ENCODE data around the gene YBEY. TPM values are rescaled to one million over a fixed set of nuclear protein-coding genes. Genes with fewer than 3 reads are reported as not detected.

The YBEY gene
- total RNA-seq, 1 donor from 2014 or later: 13.5 TPM

- H3K9me3 Mint-ChIP-seq (ENCODE audit: unreplicated experiment): no peaks in the 10 kb centered on the region
- Histone ChIP-seq H3K9me3 (ENCODE audit: insufficient read depth, low read depth, low read length) (no peaks in the 10 kb centered on the region), H3K4me2 (ENCODE audit: low read length) (no peak overlapping the region), H3K9ac (ENCODE audit: low read length) (no peak overlapping the region), H4K20me1 (ENCODE audit: insufficient read depth, low read length) (peaks cover 30% of the 10 kb centered on the region), H2AFZ (ENCODE audit: low read depth, low read length) (no peak overlapping the region), H3K27ac (ENCODE audit: low read depth, low read length) (no peak overlapping the region), H3K4me1 (ENCODE audit: insufficient read depth, low read length) (no peaks in the 10 kb centered on the region), H3K36me3 (ENCODE audit: insufficient read depth, low read length) (peaks cover 62% of the 10 kb centered on the region), H3K79me2 (ENCODE audit: insufficient read depth, low read length) (no peaks in the 10 kb centered on the region), H3K27me3 (ENCODE audit: insufficient read depth, low read length) (no peaks in the 10 kb centered on the region), H3K4me3 (ENCODE audit: insufficient read depth, low read depth, low read length) (no peak overlapping the region)
- H3K36me3 Mint-ChIP-seq (ENCODE audit: low read depth, unreplicated experiment): peaks cover 30% of the 10 kb centered on the region
- DNase-seq (ENCODE audit: low read depth) (no peak), FAIRE-seq (no peak)
- H3K27ac Mint-ChIP-seq (ENCODE audit: unreplicated experiment): no peak overlapping the region
- H3K4me3 Mint-ChIP-seq (ENCODE audit: unreplicated experiment): no peak overlapping the region
- H3K4me1 Mint-ChIP-seq (ENCODE audit: low read depth, unreplicated experiment): no peaks in the 10 kb centered on the region
- no peaks in the 10 kb centered on the region for H3K27me3 Mint-ChIP-seq (ENCODE audit: low read depth, unreplicated experiment)
- TF ChIP-seq CTCF (IDR thresholded peaks at IDR 0.05; ENCODE audit: insufficient read depth, low read depth, low read length): no peak
- no peak for TF ChIP-seq EZH2 (IDR thresholded peaks at IDR 0.05; ENCODE audit: insufficient read depth, low read length)
These were observed 42.2 kb upstream of the YBEY start for GRCh38 chr21:46243960-46244361.

DNA sequence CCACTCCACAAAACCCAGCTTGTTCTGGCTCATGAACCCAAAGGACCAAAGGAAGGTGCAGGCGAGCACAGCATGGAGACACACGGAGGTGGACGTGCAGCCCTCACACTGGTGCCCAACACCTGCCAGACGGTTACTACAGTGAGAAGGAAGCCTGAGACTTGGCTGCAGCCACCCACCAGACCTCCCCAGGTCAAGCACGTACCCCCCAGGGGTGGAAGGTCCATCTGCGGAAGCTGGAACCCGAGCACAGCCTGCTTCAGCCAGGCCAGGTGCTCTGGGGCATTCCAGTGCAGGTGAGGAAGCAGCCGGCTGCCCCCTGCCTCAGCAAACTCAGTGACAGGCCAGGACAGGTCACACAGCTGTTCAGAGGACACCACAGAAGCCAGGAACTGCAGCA, 41.5 kb upstream of the YBEY start:
- DNase-seq (ENCODE audit: low read depth) (no peak), FAIRE-seq (no peak)
- no peak overlapping the region for H3K27ac ChIP-seq (ENCODE audit: low read depth, low read length)
- no peaks in the 10 kb centered on the region for H3K79me2 ChIP-seq (ENCODE audit: insufficient read depth, low read length)
- no peaks in the 10 kb centered on the region for H3K4me1 ChIP-seq (ENCODE audit: insufficient read depth, low read length)
- no peak overlapping the region for H3K9ac ChIP-seq (ENCODE audit: low read length)
- no peak overlapping the region for H2AFZ ChIP-seq (ENCODE audit: low read depth, low read length)
- H3K4me2 ChIP-seq (ENCODE audit: low read length): no peak overlapping the region
- Mint-ChIP-seq H3K4me3 (ENCODE audit: unreplicated experiment) (no peak overlapping the region), H3K27me3 (ENCODE audit: low read depth, unreplicated experiment) (no peaks in the 10 kb centered on the region), H3K36me3 (ENCODE audit: low read depth, unreplicated experiment) (peaks cover 25% of the 10 kb centered on the region), H3K27ac (ENCODE audit: unreplicated experiment) (no peak overlapping the region), H3K9me3 (ENCODE audit: unreplicated experiment) (no peaks in the 10 kb centered on the region), H3K4me1 (ENCODE audit: low read depth, unreplicated experiment) (no peaks in the 10 kb centered on the region)
- TF ChIP-seq EZH2 (IDR thresholded peaks at IDR 0.05; ENCODE audit: insufficient read depth, low read length) (no peak), CTCF (IDR thresholded peaks at IDR 0.05; ENCODE audit: insufficient read depth, low read depth, low read length) (no peak)
- H3K36me3 ChIP-seq (ENCODE audit: insufficient read depth, low read length): peaks cover 57% of the 10 kb centered on the region
- H3K4me3 ChIP-seq (ENCODE audit: insufficient read depth, low read depth, low read length): no peak overlapping the region
- H3K9me3 ChIP-seq (ENCODE audit: insufficient read depth, low read depth, low read length): no peaks in the 10 kb centered on the region
- peaks cover 24% of the 10 kb centered on the region for H4K20me1 ChIP-seq (ENCODE audit: insufficient read depth, low read length)
- H3K27me3 ChIP-seq (ENCODE audit: insufficient read depth, low read length): no peaks in the 10 kb centered on the region

- Mint-ChIP-seq H3K4me1 (ENCODE audit: low read depth, unreplicated experiment) (no peaks in the 10 kb centered on the region), H3K36me3 (ENCODE audit: low read depth, unreplicated experiment) (peaks cover 23% of the 10 kb centered on the region), H3K27me3 (ENCODE audit: low read depth, unreplicated experiment) (no peaks in the 10 kb centered on the region), H3K9me3 (ENCODE audit: unreplicated experiment) (no peaks in the 10 kb centered on the region), H3K27ac (ENCODE audit: unreplicated experiment) (no peak overlapping the region), H3K4me3 (ENCODE audit: unreplicated experiment) (no peak overlapping the region)
- Histone ChIP-seq H2AFZ (ENCODE audit: low read depth, low read length) (no peak overlapping the region), H3K9me3 (ENCODE audit: insufficient read depth, low read depth, low read length) (no peaks in the 10 kb centered on the region), H3K4me1 (ENCODE audit: insufficient read depth, low read length) (no peaks in the 10 kb centered on the region), H3K9ac (ENCODE audit: low read length) (no peak overlapping the region), H3K4me3 (ENCODE audit: insufficient read depth, low read depth, low read length) (no peak overlapping the region), H3K4me2 (ENCODE audit: low read length) (no peak overlapping the region), H3K27me3 (ENCODE audit: insufficient read depth, low read length) (no peaks in the 10 kb centered on the region), H4K20me1 (ENCODE audit: insufficient read depth, low read length) (peaks cover 27% of the 10 kb centered on the region), H3K36me3 (ENCODE audit: insufficient read depth, low read length) (peaks cover 50% of the 10 kb centered on the region), H3K79me2 (ENCODE audit: insufficient read depth, low read length) (no peaks in the 10 kb centered on the region), H3K27ac (ENCODE audit: low read depth, low read length) (no peak overlapping the region)
- DNase-seq (ENCODE audit: low read depth): no peak
- no peak for TF ChIP-seq CTCF (IDR thresholded peaks at IDR 0.05; ENCODE audit: insufficient read depth, low read depth, low read length)
- TF ChIP-seq EZH2 (IDR thresholded peaks at IDR 0.05; ENCODE audit: insufficient read depth, low read length): no peak
- FAIRE-seq: no peak
These were observed 40.8 kb upstream of the YBEY start for GRCh38 chr21:46245213-46245915.
